GM18868 (cell line): ENCODE results near the gene LRP8.

Experiments used
- ATAC-seq: cut with Tn5 transposase; IDR thresholded peaks from one replicate; pipeline ENCODE4 v1.9.1; 2021; ENCODE audit warnings: mild to moderate bottlenecking, moderate library complexity; ENCODE audit not compliant: unreplicated experiment

Gene LRP8

DNA sequence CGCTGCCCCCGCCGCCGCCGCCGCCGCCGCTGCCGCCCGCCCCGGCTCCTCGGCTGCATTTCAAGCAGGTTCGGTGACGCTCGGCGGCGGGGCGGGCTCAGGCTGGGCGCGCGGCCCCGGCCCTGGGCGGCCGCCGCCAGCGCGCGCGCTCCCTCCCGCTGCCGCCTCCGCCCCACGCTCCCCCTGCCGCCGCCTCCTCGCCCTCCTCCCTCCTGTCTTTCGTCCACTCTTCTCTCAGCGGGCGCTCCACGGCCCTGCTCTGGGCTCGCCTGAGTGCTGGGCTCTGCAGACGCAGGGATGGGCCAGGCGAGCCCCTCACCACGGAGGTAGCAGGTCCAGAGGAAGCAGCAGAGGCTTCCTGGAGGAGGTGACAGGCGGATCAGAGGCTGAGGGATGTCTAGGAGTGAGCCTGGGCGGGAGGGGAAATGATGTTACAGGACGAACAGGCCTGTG lies at the start of gene LRP8:
TSS of gene LRP8 (minus strand) at position 62 of the 453 bp plus-strand sequence. CDS start 158 bp downstream, outside the sequence.
- peak; percentile 45 for ATAC-seq

DNA sequence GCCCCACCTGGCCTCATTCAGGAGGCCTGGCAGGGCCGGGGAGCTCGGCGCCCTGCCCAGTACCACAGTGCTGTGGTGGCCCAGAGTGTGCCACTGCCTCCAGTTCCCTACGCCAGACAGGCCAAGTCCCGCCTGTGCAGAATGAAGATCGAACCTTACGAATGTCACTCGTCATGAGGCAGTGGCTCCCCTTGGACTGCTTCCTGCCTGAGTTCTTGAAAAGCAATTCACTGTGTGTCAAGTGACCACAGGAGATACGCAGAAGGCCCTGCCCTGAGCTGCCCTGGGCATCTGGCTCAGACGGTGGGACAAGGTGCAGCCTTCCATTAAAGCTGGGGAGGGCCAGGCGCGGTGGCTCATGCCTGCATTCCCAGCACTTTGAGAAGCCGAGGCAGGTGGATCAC lies 49.6 kb upstream of the LRP8 start:
- ATAC-seq: no peak

- ATAC-seq: no peak
Measured at GRCh38 chr1:53376742-53377437, 49.0 kb upstream of the LRP8 start.

DNA sequence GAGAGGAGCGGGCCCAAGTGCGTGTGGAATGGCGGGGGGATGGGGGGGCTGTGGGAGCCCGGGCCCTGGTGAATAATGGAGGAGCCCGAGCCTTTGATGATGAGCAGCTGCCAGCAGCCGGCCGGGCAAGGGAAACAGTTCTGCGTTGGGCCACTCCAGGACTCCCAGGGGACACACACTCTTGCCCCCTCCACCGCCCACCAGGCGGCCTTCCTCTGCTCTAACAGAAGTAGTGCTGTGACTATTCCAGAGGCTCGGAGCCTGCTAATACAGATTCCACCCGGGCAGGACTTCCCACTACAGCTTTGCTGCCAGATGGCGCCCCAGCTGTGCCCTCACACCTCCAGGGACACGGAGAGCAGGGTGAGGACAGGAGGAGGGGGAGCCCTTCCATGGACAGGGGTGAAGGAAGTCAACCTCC lies 48.2 kb upstream of the LRP8 start:
- ATAC-seq: no peak

- no peak for ATAC-seq
Measured at GRCh38 chr1:53375440-53375839, 47.6 kb upstream of the LRP8 start.

DNA sequence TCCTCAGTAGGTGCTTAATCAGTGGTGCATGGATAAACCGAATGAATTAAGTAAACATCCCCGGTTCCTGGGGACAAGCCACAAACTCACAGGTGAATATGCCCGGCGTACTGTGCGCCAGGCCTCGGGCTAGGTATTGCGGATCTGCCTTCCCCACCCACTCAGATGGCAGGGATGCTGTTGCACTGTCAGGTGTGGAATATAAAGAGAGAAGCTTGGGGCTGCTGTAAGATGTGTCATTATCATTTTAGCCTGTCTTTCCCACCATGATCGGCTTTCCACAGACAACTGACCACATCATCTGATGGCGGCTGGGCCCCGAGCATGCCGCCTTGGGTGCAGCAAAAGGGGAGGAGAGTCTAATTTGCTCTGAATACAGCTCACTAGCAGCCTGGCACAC lies 45.4 kb upstream of the LRP8 start:
- ATAC-seq: no peak

DNA sequence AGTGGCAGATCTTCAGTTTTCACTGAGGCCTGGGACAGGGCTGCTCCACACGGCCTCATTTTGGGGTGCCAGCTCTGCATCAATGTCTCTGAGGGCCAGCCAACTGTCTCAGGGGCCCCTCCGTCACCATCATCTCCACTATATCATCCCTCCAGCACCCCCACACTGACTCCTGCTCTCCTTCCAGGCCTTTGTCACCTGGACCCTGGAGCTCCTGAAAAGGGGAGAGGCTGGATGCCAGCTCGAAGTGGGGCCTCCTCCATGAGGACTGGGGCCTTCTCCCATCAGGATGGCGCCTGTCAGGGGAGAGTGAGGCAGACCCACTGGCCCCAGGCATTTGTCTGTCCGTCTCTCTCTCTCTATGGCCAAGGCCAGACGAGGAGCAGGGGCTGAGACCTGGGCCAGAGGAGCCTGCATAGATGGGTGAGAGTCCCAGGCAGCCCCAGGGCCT lies 44.7 kb upstream of the LRP8 start:
- no peak for ATAC-seq

DNA sequence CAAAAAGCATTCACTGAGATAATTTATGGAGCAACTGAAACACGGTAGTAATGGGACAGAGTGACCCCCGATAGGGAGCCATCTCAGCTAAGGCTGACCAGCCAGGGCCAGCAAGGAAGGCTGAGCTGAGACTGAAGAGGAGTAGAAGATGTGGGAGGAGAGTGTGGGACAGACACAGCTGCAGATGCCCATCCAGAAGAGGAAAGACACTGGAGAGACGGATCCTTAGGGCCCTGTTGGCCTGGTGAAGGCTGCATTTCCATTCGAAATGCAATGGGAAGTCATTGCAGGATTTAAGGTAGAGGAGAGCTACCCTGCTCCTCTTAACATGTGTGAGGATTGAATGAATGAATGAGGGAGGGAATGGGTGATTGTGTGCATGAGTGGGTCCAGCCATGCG lies 44.0 kb upstream of the LRP8 start:
- no peak for ATAC-seq

GRCh38 chr1:53371121-53371666 lies 43.3 kb upstream of the LRP8 start:
- ATAC-seq: no peak

GRCh38 chr1:53370369-53370961 lies 42.6 kb upstream of the LRP8 start:
- ATAC-seq: no peak

GRCh38 chr1:53369761-53370160 lies 41.9 kb upstream of the LRP8 start:
- ATAC-seq: no peak

DNA sequence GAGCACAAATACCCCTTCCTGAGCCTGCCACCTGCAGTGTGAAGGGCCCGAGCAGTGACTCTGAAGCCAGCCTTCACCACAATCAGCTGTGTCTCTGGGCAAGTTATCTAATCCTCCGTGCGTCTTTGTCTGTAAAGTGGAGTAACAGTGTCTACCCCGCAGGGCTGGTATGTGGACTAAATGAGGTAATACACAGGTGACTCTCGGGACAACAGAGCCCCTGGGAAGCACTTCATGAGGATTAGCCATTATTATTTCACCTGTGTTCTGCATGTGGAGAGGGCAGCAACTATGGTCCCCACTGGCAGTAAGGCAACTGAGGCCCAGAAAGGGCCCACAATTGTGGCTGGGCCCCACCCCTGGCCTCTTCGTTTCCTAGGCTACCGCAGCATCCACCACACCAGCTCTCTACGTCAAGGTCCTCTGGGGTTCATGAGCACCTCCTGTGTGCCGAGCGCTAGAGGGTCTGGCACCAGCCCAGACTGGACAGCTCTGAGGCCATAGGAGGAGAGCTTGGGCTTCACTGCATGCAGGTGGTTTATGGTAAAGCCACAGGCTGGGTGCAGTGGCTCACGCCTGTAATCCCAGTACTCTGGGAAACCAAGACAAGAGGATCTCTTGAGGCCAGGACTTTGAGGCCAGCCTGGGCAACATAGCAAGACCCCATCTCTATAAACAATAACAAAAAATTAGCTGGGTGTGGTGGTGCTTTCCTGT lies 41.3 kb upstream of the LRP8 start:
- ATAC-seq: no peak

DNA sequence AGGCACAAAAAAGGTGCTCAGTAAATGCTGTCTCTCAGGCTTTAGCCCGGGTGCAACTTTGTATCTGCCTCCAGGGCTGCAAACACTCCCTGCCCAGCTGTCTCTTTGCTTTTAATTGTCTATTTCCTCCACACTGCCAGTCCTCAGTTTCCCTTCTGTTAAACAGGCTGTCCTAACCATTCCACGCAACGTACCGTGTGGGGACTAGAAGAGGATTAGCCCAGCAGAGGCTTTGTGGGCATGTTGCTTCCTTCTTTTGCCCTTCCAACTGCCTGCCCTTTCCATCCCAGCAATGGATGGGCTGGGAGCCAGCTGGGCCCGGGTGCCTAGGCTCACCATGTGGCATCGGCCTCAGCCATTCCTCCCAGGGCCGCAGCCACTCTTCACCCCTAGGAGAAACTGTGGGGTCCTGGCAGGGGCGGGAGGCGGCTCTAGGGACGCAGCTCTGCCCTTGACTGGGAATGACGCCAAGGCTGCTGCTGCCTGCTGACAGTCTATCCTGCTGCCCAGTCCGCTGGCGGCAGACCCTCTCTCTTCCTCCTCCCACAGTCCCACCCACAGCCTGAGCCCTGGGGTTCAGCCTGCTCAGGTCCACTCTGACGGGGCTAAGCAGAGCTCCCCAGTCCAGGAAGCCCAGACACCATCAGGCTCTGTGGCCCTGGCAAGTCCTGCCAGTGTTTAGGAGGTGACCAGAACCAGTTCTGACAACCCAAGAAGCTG lies 40.6 kb upstream of the LRP8 start:
- ATAC-seq: no peak

- ATAC-seq: peak; percentile 92
Measured at GRCh38 chr1:53367503-53368313, 39.8 kb upstream of the LRP8 start.

GRCh38 chr1:53366901-53367502 lies 39.1 kb upstream of the LRP8 start:
- no peak for ATAC-seq

GRCh38 chr1:53365437-53366063 lies 37.7 kb upstream of the LRP8 start:
- ATAC-seq: no peak

- ATAC-seq: no peak
Measured at GRCh38 chr1:53362851-53363642, 35.2 kb upstream of the LRP8 start.

- ATAC-seq: no peak
Measured at GRCh38 chr1:53362270-53362669, 34.4 kb upstream of the LRP8 start.
